ENCODE results near the gene RCOR1. TPM values are rescaled to one million over a fixed set of nuclear protein-coding genes. Genes with fewer than 3 reads are reported as not detected.

RCOR1 gene
- total RNA-seq, 1 experiment from 2014 or later, result 25.4 TPM

- TF ChIP-seq ZNF219 (CRISPR knock-in tag; IDR thresholded peaks at IDR 0.05; ENCODE audit: borderline replicate concordance), result no peak
Measured at GRCh38 chr14:102769049-102769327, 176.5 kb downstream of the RCOR1 start (continued).

GRCh38 chr14:102770147-102771123, 178.0 kb downstream of the RCOR1 start:
- H3K27ac Mint-ChIP-seq, result no peak overlapping the region
- H3K4me1 Mint-ChIP-seq, result peaks cover 13% of the 10 kb centered on the region
- ChIA-PET CTCF (no interaction called here), POLR2A (no interaction called here)
- ATAC-seq, result no peak
- H3K4me3 Mint-ChIP-seq, result no peak overlapping the region
- no peaks in the 10 kb centered on the region for H3K36me3 Mint-ChIP-seq
- H3K27me3 Mint-ChIP-seq (ENCODE audit: low read depth), result no peaks in the 10 kb centered on the region
- no peak for DNase-seq (ENCODE audit: low spot score)
- TF ChIP-seq HMGA2 (CRISPR knock-in tag; IDR thresholded peaks at IDR 0.05), result no peak
- no peak for TF ChIP-seq PRDM15 (CRISPR knock-in tag; IDR thresholded peaks at IDR 0.05)
- no peak for TF ChIP-seq ZBTB43 (CRISPR knock-in tag; IDR thresholded peaks at IDR 0.05)
- TF ChIP-seq ARID4B (CRISPR knock-in tag; IDR thresholded peaks at IDR 0.05; ENCODE audit: borderline replicate concordance), result no peak
- no peak for TF ChIP-seq NR3C1 (CRISPR knock-in tag; conservative IDR thresholded peaks at IDR 0.05; ENCODE audit: low read depth)
- TF ChIP-seq PREB (CRISPR knock-in tag; IDR thresholded peaks at IDR 0.05; ENCODE audit: borderline replicate concordance), result no peak
- TF ChIP-seq NFE2L1 (CRISPR knock-in tag; IDR thresholded peaks at IDR 0.05), result no peak
- no peak for TF ChIP-seq CBFB (CRISPR knock-in tag; IDR thresholded peaks at IDR 0.05; ENCODE audit: low read depth)
- no peak for TF ChIP-seq EMX1 (CRISPR knock-in tag; IDR thresholded peaks at IDR 0.05)
- TF ChIP-seq ZSCAN18 (CRISPR knock-in tag; IDR thresholded peaks at IDR 0.05), result no peak
- TF ChIP-seq TEAD4 (CRISPR knock-in tag; IDR thresholded peaks at IDR 0.05), result no peak
- no peak for TF ChIP-seq IRF1 (CRISPR knock-in tag; IDR thresholded peaks at IDR 0.05)
- no peak for TF ChIP-seq SMAD4 (CRISPR knock-in tag; IDR thresholded peaks at IDR 0.05)
- no peak for TF ChIP-seq JAZF1 (CRISPR knock-in tag; IDR thresholded peaks at IDR 0.05)
- no peak for TF ChIP-seq AFF4 (CRISPR knock-in tag; IDR thresholded peaks at IDR 0.05; ENCODE audit: borderline replicate concordance)
- no peak for TF ChIP-seq KAT7 (CRISPR knock-in tag; IDR thresholded peaks at IDR 0.05; ENCODE audit: borderline replicate concordance)
- H3K9me3 Mint-ChIP-seq, result no peaks in the 10 kb centered on the region
